ENCODE data around the gene ASB14.
"Not testable (repeated sequence)": the region's sequence is repeated elsewhere in the genome, so short reads cannot be mapped to it uniquely, and the experiment has no call there.

Gene ASB14

DNA sequence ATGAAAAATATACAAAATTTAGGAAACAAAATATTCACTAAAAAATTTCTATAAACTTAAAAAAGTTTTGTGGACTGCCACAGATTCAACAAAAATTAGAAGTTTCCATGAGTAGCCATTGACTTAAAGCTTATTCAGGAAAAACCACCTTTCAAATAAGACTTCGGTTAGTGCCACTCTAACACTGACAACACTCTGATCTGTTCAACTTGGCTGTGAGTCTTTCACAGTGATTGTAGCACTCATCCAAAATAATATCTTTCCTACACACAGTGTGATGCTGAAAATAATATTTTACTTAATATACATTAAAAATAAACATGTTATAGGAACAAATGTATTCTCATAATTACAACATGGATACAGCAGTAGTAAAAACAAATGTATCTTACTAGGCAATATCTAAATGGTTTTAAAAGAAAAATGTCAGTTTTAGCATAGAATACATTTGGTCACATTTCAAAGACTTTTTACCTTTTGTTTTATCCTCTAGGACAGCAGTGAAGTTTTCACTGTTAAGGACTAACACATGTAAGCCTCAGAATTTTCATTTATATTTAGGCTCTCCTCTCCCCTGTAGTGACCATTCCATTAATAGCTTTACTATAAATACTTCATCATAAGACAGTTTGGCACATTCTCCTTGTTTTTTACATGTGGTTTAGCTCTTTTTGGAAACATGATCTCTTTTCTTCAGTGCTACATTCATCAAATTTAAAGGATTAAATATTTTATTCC, at the start of gene ASB14:
TSS of gene ASB14 (minus strand) at position 527 of the 738 bp plus-strand sequence. CDS start 652 bp downstream, outside the sequence.
- no peak for DNase-seq (ENCODE audit: low read depth)

DNA sequence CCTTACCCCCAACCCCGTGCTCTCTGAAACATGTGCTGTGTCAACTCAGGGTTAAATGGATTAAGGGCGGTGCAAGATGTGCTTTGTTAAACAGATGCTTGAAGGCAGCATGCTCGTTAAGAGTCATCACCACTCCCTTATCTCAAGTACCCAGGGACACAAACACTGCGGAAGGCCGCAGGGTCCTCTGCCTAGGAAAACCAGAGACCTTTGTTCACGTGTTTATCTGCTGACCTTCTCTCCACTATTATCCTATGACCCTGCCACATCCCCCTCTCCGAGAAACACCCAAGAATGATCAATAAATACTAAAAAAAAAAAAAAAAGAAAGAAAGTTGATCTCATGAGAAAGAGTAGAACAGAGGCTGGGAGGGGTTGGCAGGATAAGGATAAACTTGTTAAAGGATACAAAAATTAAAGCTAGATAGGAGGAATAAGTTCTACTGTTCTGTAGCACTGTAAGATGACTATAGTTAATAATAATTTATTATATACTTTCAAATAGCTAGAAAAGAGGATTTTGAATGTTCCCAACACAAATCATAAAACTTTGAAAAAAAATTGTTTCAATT, 46.7 kb upstream of the ASB14 start:
- not testable (repeated sequence) for DNase-seq (ENCODE audit: low read depth)

DNA sequence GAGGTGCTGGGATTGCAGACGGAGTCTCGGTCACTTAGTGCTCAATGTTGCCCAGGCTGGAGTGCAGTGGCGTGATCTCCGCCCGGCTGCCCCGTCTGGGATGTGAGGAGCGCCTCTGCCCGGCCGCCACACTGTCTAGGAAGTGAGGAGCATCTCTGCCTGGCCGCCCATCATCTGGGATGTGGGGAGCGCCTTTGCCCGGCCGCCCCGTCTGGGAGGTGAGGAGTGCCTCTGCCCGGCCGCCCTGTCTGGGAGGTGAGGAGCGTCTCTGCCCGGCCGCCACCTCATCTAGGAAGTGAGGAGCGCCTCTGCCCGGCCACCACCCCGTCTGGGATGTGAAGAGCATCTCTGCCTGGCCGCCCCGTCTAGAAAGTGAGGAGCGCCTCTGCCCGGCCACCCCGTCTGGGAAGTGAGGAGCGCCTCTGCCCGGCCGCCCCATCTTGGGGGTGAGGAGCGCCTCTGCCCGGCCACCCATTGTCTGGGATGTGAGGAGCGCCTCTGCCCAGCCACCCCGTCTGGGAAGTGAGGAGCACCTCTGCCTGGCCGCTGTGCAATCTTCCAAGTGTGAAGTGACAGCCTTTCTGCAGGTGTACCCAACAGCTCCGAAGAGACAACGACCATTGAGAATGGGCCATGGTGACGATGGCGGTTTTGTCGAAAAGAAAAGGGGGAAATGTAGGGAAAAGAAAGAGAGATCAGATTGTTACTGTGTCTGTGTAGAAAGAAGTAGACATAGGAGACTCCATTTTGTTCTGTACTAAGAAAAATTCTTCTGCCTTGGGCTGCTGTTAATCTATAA, 46.0 kb upstream of the ASB14 start:
- DNase-seq (ENCODE audit: low read depth), result not testable (repeated sequence)

DNA sequence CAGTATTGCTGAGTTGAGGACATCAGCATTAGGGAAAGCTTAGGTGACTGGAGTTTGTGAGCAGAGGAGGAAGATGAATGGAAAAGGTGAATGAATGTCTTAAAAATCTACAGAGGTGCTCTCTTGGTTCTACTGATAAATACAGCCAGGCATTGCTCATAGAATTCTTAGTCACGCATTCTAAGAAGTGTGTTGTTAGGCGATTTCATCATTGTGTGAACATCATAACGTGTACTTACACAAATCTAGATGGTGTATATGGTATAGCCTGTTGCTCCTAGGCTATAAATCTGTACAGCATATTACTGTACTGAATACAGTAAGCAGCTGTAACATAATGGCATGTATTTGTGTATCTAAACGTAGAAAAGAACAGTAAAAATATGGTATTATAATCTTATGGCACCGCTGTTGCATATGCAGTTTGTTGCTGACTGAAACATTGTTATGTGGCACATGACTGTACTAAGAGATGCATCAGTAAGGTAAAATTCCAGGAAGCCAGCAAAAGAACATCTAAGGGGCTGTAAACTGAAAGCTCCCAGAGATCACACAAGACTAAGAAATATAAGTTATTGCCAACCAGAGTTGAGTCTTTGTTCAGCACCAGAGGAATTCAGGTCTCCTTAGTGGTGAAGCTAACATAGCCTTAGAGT, 42.9 kb upstream of the ASB14 start:
- no peak for DNase-seq (ENCODE audit: low read depth)

DNA sequence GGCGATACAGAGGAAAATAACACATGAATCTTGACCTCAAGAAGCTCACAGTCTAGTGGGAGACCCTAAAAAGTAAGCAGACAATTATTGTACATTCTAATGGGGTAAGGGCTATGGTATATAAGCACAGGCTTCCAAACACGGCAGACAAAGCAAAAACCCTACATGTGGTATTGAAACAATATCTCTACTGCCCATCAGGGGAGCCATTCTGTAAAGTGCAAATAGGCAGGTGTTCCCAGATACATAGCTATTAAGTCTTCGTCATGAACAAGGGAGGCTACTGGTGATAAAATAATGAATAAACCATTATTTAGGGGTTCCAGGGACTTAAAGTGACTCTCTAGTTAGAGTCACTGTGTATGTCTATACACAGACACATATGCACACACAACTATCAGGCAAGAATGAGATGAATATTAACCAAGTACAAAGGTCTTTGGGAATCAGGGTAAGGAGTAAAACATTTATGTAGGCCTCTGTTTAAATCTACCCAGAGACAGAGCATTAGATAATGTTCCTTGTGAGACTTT, 38.7 kb upstream of the ASB14 start:
- no peak for DNase-seq (ENCODE audit: low read depth)

DNA sequence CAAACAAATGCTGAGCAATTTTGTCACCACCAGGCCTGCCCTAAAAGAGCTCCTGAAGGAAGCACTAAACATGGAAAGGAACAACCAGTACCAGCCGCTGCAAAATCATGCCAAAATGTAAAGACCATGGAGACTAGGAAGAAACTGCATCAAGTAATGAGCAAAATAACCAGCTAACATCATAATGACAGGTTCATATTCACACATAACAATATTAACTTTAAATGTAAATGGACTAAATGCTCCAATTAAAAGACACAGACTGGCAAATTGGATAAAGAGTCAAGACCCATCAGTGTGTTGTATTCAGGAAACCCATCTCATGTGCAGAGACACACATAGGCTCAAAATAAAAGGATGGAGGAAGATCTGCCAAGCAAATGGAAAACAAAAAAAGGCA, 34.0 kb upstream of the ASB14 start:
- DNase-seq (ENCODE audit: low read depth), result not testable (repeated sequence)

DNA sequence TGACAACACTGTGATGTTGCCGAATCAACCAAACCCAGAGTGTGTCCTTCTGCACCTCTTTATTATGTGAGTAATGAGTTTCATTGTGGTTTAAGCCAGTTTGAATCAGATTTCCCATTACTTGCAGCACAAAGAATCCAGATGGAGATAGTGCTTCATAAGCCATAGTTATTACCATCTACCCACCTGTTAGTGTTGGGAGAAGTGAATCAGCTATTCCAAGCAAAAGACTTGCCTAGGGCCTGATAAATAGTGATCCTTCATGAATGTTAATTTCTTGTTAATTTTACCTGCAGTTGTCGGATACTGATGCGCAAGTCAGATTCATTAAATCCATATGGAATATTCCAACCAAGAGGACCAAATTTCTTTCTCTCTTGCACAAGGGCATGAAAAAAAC, 21.7 kb upstream of the ASB14 start:
- DNase-seq (ENCODE audit: low read depth), result no peak

DNA sequence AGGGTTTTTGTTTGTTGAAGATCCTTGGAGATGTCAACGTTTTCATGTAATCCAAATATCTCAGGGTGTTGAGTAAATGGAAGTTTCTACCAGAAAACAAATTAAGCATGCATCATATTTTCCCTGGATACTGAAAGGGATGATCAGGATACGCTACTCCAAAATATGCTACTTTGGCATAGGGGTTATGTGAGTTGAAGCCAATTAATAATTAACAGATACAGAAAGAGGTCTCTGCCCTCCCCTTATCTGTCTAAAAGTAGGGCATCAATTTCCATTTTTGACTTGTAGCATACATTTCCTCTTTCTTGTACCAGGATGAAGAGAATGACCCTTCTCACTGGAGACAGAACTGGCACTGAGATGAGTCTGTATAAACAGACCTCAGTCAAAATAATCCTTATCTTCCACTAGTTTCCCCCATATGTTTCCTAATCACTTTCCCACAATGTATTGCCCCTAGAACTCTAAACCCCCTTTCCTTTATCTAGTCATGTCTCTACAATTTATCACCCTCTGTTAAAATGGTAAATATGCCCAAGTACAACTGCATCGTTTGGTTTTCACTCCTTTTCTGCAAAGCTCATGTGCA, 17.4 kb upstream of the ASB14 start:
- no peak for DNase-seq (ENCODE audit: low read depth)

DNA sequence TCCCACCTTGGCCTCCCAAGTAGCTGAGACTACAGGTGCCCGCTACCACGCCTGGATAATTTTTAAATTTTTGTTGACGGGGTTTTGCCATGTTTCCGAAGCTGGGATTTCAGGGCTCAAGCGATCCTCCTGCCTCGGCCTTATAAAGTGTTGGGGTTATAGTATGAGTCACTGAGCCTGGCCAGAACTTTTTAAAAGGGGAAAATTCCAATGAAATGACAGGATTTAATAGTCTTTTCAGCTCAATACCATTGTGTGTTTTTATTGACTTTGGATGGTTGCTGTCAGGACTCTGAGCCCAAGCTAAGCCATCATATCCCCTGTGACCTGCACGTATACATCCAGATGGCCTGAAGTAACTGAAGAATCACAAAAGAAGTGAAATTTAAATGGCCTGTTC, 11.0 kb upstream of the ASB14 start:
- DNase-seq (ENCODE audit: low read depth), result not testable (repeated sequence)

DNA sequence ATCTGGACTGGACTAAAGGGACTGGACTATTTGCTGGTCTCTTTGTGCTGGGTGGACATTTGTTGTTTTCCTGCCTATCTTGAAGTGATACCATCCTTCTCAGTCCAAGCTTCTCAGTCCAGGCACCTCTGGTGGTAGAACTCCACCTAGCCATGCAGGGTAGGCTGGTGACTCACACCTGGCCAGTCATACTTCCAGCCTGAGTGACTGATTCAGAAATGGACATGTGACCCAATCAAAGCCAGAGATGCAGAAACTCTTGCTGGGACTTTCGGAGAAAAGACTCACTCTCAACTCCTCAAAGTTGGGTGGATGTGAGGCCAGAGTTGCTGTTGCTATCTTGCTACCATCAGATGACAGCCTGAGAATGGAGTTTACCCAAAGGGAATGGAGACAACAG, 5.6 kb upstream of the ASB14 start:
- DNase-seq (ENCODE audit: low read depth), result no peak

DNA sequence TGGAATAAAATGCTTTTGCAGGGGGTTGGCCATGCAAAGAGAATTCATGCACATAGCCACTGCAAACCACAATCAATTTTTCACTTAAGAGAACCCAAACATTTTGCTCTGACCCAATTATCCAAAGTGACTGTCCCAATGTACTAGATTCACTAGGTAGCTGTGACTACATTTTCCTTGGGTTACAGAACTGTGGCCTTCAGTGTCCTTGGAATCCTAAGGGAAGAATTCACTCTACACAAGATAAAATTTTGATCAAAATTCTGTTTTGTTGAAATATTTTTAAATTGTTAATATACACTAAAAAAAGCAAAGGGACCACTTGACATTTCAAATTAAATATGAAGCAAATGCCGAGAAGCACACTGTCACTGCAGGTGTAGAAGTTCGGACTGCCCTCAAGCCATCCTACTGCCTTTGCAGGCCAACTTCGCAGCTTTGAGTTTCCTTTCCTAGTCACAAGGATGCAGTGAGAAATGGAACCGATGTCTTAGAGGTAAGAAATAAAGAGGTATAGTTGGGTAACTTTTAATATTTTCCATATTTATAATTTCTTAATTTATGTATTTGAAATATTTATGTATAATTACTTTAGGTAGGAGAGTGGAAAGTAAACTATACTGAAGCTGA, 527 bp upstream of the ASB14 start:
- DNase-seq (ENCODE audit: low read depth), result no peak

DNA sequence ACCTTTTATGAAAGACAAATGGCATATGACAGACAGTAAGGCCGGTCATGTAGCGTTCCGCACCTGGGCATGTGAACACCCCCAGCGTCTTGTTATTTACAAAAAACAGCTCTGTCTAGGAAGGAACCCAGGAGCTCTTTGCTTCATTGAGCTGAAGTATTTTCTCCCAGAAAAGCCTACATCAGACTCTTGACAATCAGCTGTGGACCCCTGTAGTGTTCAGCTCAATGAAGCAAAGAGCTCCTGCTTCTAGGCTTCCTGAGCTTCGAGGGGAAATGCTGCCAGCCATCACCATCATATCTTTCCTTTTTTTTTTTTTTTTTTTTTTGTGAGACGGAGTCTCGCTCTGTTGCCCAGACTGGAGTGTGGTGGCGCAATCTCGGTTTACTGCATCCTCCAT, 4.1 kb downstream of the ASB14 start:
- DNase-seq (ENCODE audit: low read depth), result no peak

DNA sequence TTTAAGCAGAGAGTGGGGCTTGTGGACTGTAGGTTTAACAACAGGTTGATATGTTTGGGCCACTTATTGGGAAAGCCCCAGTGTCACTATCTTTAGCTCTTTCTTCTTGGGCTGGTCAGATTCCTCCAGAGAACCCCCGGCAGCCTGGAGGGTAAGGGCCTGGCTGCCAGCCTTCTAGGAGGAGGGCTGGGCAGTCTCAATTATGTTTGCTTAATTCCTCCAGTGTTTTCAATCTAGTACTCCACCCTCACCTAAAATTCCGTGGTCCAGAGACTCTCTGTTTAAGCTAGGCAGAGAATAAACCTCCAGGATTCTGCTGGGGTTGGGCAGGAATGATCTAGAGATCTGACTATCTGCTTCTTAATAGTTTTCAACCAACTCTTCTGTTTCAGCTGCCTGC, 5.3 kb downstream of the ASB14 start:
- no peak for DNase-seq (ENCODE audit: low read depth)

DNA sequence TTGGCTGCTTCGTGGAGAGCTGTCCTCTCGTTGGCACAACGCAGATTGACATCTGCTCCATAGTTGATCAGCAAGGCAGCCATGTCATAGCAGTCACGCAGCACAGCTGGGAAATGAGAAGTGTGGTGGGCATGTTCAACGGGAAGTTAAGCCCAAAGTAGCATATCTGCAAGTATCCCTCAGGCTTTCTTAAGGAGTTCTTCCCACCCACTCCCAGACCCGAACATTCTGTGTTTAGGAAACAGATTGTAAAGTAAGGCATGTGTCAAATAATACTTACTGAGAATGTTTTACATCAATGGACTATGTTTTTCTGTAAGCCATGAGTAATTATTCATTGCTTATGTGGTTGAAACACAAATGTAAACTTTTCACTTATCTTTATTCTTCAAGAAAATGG, 9.2 kb downstream of the ASB14 start:
- no peak for DNase-seq (ENCODE audit: low read depth)

DNA sequence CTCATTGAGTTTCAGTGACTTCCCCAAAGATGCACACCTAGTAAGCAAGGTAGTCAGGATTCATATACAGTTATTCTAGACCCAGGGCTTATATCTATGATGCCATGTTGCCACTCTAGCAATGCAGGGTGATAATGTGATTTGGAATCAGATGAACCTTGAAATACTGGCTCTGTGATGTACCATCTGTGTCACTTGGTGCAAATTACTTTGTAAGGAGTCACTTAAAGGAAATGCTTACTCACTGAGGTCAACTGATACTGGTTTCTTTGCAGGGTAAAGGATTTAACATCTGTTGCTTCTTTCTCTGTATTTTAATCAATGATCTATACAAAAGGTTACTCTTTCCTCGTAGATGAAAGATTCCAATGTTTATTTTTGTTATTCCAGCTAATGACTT, 10.8 kb downstream of the ASB14 start:
- no peak for DNase-seq (ENCODE audit: low read depth)

DNA sequence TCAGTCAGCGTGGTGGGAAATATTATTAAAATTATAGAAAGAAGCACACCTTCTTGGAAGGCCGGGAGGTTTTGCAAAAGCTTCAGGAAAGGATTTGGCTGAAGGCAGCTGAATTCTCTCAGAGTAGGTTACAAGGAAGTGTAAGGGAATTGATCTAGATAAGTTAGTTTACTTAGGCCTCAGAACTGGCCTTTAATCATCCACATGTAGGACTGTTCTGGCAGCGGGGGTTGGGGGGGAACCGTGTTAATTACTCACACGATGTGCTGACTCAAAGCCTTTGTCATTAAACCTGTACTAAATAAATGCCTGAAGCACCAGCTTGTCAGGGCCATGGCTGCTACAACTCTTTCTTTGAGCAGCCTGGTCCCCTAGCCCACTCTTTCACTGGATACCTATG, 12.8 kb downstream of the ASB14 start:
- DNase-seq (ENCODE audit: low read depth), result no peak

DNA sequence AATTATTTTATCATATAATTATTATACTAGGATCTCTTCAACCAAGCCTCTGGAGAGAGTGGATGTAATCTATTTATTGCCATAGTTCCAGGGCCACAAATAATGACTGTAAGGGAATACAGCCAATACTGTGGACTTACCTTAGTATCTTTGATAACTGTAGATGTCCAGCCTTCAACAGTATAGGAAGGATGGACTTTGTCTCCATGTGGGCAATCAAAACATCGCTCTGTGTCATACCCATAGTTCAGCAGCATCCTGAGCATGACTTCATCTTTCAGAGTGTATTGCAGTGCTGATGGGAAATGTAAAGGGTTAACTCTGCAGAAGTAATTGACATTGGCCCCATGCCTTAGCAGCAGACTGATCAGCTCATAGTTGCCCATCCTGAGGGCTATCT, 14.2 kb downstream of the ASB14 start:
- no peak for DNase-seq (ENCODE audit: low read depth)

DNA sequence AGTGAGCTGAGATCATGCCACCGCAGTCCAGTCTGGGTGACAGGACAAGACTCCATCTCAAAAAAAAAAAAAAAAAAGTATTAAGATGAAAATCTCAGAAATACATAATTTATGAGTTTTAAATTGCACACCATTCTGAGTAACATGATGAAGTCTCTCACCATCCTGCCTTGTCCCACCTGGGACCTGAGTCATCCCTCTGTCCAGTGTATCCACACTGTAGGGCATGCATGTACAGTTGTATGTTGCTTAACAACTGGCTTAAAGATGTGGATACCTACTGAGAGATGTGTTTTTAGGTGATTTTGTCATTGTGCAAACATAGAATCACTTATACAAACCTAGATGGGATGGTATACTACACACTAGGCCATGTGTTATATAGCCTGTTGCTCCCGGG, 17.1 kb downstream of the ASB14 start:
- no peak for DNase-seq (ENCODE audit: low read depth)

DNA sequence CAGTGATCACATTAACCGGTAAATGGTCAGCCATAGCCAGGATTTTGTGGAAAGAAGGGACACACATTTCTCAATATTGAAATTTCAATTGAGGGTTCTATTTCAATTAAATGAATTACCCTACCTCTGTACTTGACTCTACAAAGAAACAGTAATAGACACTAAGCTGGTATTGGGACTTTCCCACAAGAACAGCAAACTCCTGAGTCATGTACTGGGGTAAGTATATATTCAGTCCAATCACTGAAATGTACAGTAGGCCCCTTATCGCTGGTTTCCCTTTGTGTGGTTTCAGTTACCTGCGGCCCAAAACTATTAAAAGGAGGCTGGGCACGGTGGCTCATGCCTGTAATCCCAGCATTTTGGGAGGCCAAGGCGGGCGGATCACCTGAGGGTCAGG, 17.6 kb downstream of the ASB14 start:
- no peak for DNase-seq (ENCODE audit: low read depth)

DNA sequence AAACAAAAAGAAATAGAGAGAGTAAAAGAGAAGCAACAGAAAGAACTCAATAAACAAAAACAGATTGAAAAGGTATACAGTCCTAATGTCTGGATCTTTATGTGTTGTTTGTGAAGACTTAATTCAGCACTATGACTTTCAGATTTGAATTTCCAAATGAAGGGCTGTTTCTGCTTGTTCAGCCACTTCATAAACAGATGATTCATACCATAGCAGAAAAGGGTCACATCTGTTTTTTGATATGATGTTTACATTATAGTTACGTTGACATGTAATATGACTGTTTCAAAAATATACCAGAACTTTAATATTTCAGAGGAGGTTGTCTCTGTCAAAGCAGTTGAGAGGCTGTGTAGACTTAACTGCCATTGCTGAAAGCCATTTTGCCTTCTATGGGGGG, 24.1 kb downstream of the ASB14 start:
- DNase-seq (ENCODE audit: low read depth), result no peak

DNA sequence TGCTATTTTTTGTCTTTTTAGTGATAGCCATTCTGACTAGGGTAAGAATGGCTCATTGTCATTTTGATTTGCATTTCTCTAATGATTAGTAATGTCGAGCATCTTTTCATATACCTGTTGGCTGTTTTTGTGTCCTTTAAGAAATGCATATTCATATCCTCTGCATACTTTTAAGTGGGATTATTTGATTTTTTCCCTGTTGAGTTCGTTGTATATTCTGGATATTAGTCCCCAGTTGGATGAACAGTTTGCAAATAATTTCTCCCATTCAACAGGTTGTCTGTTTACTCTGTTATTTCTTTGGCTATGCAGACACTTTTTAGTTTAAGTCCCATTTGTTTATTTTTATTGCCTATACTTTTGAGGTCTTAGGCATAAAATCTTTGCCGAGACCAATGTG, 30.6 kb downstream of the ASB14 start:
- no peak for DNase-seq (ENCODE audit: low read depth)

DNA sequence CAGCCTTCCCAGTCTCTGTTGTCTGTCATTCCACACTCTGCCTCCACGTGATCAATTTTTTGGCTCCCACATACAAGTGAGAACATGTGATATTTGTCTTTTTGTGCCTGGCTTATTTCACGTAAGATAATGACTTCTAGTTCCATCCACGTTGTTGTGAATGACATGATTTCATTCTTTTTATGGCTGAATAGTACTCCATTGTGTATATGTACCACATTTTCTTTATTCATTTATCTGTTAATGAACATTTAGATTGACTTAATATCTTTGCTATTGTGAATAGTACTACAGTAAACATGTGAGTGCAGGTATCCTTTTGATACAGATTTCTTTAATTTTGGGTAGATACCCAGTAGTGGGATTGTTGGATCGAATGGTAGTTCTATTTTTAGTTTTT, 31.4 kb downstream of the ASB14 start:
- DNase-seq (ENCODE audit: low read depth), result no peak

Data from stimulated activated CD8-positive, alpha-beta memory T cell treated with anti-CD3 and anti-CD28 coated beads, Interleukin-15, amount 100 ng/mL, for 24 hours (primary cell).